ENCODE results near the gene TBC1D23.
"Not testable (repeated sequence)": the region's sequence is repeated elsewhere in the genome, so short reads cannot be mapped to it uniquely, and the experiment has no call there.

The TBC1D23 gene

GRCh38 chr3:100348727-100349126 is 87.9 kb downstream of the TBC1D23 start (continued):
- TF ChIP-seq HOXD13 (CRISPR knock-in tag; IDR thresholded peaks at IDR 0.05; ENCODE audit: borderline replicate concordance) (no peak), ZNF654 (tag by site-specific recombination; IDR thresholded peaks at IDR 0.05; ENCODE audit: low read depth) (no peak), ZSCAN23 (tag by site-specific recombination; IDR thresholded peaks at IDR 0.05) (no peak)

GRCh38 chr3:100351770-100352169 is 91.0 kb downstream of the TBC1D23 start:
- POLR2A ChIA-PET: not testable (repeated sequence)

GRCh38 chr3:100352296-100353231 is 91.8 kb downstream of the TBC1D23 start:
- ChIA-PET CTCF (interaction anchor here (0.5 kb wide), 1 partner anchor 19 kb away, joined by 3 read pairs; no protein-coding TSS in a partner anchor), POLR2A (no interaction called here)

More at GRCh38 chr3:100351770-100352169, 91.0 kb downstream of the TBC1D23 start:
- H3K9me3 ChIP-seq (ENCODE audit: control insufficient read depth, insufficient read depth, low read depth, low read length); H3K4me1 ChIP-seq (ENCODE audit: control insufficient read depth, insufficient read depth, low read length); H3K27ac ChIP-seq (ENCODE audit: extremely low read depth, low read depth, low read length); H3K4me3 ChIP-seq (ENCODE audit: low read depth, low read length): not testable (repeated sequence)
- CTCF ChIA-PET: interaction anchor here (0.5 kb wide), 1 partner anchor 20 kb away, joined by 3 read pairs; no protein-coding TSS in a partner anchor
- H3K36me3 ChIP-seq (ENCODE audit: control insufficient read depth in 2 of 2, insufficient read depth in 1 of 2, low read length in 2 of 2): peaks cover 5 to 69% of the 10 kb centered on the region in 2 experiments

GRCh38 chr3:100354850-100355249 is 94.1 kb downstream of the TBC1D23 start:
- CTCF ChIA-PET: no interaction called here

More at GRCh38 chr3:100352296-100353231, 91.8 kb downstream of the TBC1D23 start:
- TF ChIP-seq MZF1 (tag by site-specific recombination; IDR thresholded peaks at IDR 0.05; ENCODE audit: borderline replicate concordance): no peak
- no peak overlapping the region for H3K27ac ChIP-seq (ENCODE audit: extremely low read depth, low read depth, low read length)
- H3K4me3 ChIP-seq (ENCODE audit: low read depth, low read length): no peak overlapping the region
- H3K4me1 ChIP-seq (ENCODE audit: control insufficient read depth, insufficient read depth, low read length): no peaks in the 10 kb centered on the region
- peaks cover 9 to 74% of the 10 kb centered on the region in 2 experiments for H3K36me3 ChIP-seq (ENCODE audit: control insufficient read depth in 2 of 2, insufficient read depth in 1 of 2, low read length in 2 of 2)
- no peaks in the 10 kb centered on the region for H3K9me3 ChIP-seq (ENCODE audit: control insufficient read depth, insufficient read depth, low read depth, low read length)

GRCh38 chr3:100358413-100358812 is 97.6 kb downstream of the TBC1D23 start:
- Histone ChIP-seq H3K4me3 (ENCODE audit: low read depth, low read length) (no peak overlapping the region), H3K9me3 (ENCODE audit: control insufficient read depth, insufficient read depth, low read depth, low read length) (no peaks in the 10 kb centered on the region), H3K27ac (ENCODE audit: extremely low read depth, low read depth, low read length) (no peak overlapping the region), H3K36me3 (ENCODE audit: control insufficient read depth in 2 of 2, insufficient read depth in 1 of 2, low read length in 2 of 2) (peaks cover 4 to 70% of the 10 kb centered on the region in 2 experiments; a peak in 2 of 3 replicates), H3K4me1 (ENCODE audit: control insufficient read depth, insufficient read depth, low read length) (no peaks in the 10 kb centered on the region)
- CTCF ChIA-PET: no interaction called here
- POLR2A ChIA-PET: interaction anchor here (0.6 kb wide), 1 partner anchor 13 kb away, joined by 4 read pairs; no protein-coding TSS in a partner anchor
- TF ChIP-seq ZBTB49 (tag by site-specific recombination; IDR thresholded peaks at IDR 0.05; ENCODE audit: low read depth) (no peak), ZNF785 (tag by site-specific recombination; IDR thresholded peaks at IDR 0.05) (no peak), CTCF (tag by site-specific recombination; IDR thresholded peaks at IDR 0.05) (no peak), ZBTB20 (tag by site-specific recombination; IDR thresholded peaks at IDR 0.05) (no peak), ZNF514 (tag by site-specific recombination; IDR thresholded peaks at IDR 0.05) (no peak), PATZ1 (tag by site-specific recombination; IDR thresholded peaks at IDR 0.05) (no peak)

More at GRCh38 chr3:100354850-100355249, 94.1 kb downstream of the TBC1D23 start:
- POLR2A ChIA-PET: no interaction called here
- Histone ChIP-seq H3K27ac (ENCODE audit: extremely low read depth, low read depth, low read length) (no peak overlapping the region), H3K36me3 (ENCODE audit: control insufficient read depth in 2 of 2, insufficient read depth in 1 of 2, low read length in 2 of 2) (peaks cover 7 to 58% of the 10 kb centered on the region in 2 experiments), H3K4me3 (ENCODE audit: low read depth, low read length) (no peak overlapping the region), H3K4me1 (ENCODE audit: control insufficient read depth, insufficient read depth, low read length) (no peaks in the 10 kb centered on the region), H3K9me3 (ENCODE audit: control insufficient read depth, insufficient read depth, low read depth, low read length) (no peaks in the 10 kb centered on the region)
- TF ChIP-seq ZNF629 (tag by site-specific recombination; IDR thresholded peaks at IDR 0.05) (no peak), ZNF76 (tag by site-specific recombination; IDR thresholded peaks at IDR 0.05; ENCODE audit: borderline replicate concordance, low read depth) (no peak), ZBTB21 (tag by site-specific recombination; IDR thresholded peaks at IDR 0.05) (no peak), ZEB2 (tag by site-specific recombination; IDR thresholded peaks at IDR 0.05) (no peak), OVOL3 (tag by site-specific recombination; IDR thresholded peaks at IDR 0.05) (no peak), ZNF274 (IDR thresholded peaks at IDR 0.05; ENCODE audit: low read length) (no peak), ZNF274 (tag by site-specific recombination; IDR thresholded peaks at IDR 0.05; ENCODE audit: borderline replicate concordance) (no peak), ZFP37 (tag by site-specific recombination; IDR thresholded peaks at IDR 0.05) (no peak), TRIM28 (IDR thresholded peaks at IDR 0.05; ENCODE audit: borderline replicate concordance, low read length) (no peak), AEBP2 (tag by site-specific recombination; IDR thresholded peaks at IDR 0.05; ENCODE audit: borderline replicate concordance) (no peak), ZFP69B (tag by site-specific recombination; IDR thresholded peaks at IDR 0.05) (no peak), ZNF132 (tag by site-specific recombination; IDR thresholded peaks at IDR 0.05; ENCODE audit: borderline replicate concordance) (no peak)
